GM13976 (cell line): ENCODE results near the gene SLC66A2.
A peak's percentile ranks its signal among the peaks of the same experiment; 100 is the strongest.
"Not testable (repeated sequence)": the region's sequence is repeated elsewhere in the genome, so short reads cannot be mapped to it uniquely, and the experiment has no call there.

ENCODE experiments used
- DNase-seq: peaks from one replicate; pipeline ENCODE4 v3.0.0; 2012; ENCODE audit warnings: low spot score
- in situ Hi-C: fragments of 300-500 bp; cut with MboI; formaldehyde crosslinking; loops from one replicate; pipeline ENCODE4 v1.12.0; 2022; ENCODE audit warnings: low sequenced_read_pairs, mixed read lengths, inconsistent platforms; ENCODE audit not compliant: unreplicated experiment
- TF ChIP-seq, protein P1 (sequence below): IDR thresholded peaks from 2 replicates; pipeline ENCODE4 v1.5.1; 2012; ENCODE audit warnings: borderline replicate concordance, mild to moderate bottlenecking; ENCODE audit not compliant: insufficient read depth; ENCODE audit errors: extremely low read depth, missing control alignments, control extremely low read depth

Gene SLC66A2

DNA sequence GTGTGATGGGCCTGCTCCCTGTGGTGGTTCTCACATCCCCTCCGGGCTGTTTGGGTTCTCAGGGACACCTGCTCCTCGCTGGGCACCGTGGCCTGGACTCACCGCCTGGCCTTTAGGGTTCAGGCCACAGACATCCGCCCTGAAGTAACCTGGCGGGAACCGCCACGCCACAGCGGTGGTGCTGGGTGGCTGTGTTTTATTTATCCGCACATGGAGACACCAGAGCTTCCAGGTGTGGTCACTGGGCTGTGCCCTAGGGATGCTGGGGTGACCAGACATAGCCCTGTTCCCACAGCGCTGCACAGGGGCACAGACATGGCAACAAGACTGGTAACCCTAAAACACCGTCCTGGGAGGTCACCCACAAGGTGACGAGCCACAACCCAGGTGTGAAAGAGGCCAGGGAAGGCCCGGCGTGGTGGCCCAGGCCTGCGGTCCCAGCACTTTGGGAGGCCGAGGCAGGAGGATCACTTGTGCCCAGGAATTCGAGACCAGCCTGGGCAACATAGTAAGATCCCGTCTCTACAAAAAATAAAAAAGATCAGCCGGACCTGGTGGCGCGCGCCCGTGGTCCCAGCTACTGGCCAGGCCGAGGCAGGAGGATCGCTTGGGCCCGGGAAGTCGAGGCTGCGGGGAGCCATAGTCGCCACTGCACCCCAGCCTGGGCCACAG, 12.3 kb upstream of the SLC66A2 start:
- DNase-seq = no peak
- TF ChIP-seq, protein P1, sequence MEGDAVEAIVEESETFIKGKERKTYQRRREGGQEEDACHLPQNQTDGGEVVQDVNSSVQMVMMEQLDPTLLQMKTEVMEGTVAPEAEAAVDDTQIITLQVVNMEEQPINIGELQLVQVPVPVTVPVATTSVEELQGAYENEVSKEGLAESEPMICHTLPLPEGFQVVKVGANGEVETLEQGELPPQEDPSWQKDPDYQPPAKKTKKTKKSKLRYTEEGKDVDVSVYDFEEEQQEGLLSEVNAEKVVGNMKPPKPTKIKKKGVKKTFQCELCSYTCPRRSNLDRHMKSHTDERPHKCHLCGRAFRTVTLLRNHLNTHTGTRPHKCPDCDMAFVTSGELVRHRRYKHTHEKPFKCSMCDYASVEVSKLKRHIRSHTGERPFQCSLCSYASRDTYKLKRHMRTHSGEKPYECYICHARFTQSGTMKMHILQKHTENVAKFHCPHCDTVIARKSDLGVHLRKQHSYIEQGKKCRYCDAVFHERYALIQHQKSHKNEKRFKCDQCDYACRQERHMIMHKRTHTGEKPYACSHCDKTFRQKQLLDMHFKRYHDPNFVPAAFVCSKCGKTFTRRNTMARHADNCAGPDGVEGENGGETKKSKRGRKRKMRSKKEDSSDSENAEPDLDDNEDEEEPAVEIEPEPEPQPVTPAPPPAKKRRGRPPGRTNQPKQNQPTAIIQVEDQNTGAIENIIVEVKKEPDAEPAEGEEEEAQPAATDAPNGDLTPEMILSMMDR = no peak
- in situ Hi-C loops = no loop called here

DNA sequence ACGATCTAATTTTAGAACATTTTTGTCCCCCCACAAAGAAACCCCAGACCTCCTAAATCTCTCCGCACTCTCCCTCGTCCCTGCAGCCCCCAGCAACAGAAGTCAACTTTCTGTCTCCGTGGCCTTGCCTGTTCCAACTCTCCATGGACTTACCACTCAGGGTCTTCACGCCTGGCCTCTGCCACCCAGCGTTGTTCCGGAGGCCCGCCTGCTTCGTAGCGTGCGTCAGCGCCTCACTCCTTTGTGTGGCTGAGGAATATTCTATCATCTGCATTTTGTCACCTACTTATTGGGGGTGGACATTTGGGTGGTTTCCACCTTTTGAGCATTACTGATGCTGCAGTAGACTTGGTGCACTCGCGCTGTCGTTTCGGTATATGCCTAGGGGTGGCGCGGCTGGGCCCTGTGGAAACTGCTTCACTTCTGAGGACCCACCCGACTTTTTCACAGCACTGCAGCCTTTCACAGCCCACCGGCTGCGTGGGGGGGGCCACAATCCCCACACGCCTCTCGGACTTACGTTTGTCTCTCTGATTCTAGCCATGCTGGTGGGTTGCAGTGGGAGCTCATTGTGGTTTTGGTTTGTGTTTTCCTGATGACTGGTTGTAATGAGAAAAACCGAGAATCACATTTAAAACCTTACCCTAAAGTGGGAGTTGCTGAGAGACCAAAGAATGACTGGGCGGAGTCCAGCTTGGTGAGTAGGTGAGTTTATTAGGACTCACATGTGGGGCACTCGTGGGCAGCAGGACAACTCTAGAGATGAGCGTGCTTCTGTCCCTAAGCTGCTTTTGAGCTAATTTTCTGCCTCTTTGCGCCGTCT, 11.6 kb upstream of the SLC66A2 start:
- TF ChIP-seq, protein P1 = peak; percentile 52
- DNase-seq = peak; percentile 82
- in situ Hi-C loops = no loop called here

DNA sequence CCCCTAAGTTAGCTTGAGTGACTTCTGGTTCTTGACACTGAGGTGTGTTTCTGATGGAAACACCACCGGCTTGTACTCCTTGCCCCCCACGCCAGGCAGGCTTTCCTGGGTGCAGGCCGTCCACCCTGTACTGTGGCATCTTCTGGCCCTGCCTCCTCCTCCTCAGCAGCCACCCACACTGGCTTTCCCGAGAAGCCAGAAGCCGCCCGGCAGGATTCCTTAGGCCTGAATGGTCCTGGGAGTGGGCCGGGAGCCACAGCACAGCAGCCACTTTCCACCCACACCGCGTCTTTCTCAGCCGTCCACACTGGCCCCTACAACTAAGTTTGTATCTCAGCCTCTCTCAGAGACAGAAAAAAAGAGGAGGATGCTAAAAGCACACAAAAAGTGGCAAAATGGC, 10.9 kb upstream of the SLC66A2 start:
- DNase-seq = no peak
- in situ Hi-C loops = no loop called here

DNA sequence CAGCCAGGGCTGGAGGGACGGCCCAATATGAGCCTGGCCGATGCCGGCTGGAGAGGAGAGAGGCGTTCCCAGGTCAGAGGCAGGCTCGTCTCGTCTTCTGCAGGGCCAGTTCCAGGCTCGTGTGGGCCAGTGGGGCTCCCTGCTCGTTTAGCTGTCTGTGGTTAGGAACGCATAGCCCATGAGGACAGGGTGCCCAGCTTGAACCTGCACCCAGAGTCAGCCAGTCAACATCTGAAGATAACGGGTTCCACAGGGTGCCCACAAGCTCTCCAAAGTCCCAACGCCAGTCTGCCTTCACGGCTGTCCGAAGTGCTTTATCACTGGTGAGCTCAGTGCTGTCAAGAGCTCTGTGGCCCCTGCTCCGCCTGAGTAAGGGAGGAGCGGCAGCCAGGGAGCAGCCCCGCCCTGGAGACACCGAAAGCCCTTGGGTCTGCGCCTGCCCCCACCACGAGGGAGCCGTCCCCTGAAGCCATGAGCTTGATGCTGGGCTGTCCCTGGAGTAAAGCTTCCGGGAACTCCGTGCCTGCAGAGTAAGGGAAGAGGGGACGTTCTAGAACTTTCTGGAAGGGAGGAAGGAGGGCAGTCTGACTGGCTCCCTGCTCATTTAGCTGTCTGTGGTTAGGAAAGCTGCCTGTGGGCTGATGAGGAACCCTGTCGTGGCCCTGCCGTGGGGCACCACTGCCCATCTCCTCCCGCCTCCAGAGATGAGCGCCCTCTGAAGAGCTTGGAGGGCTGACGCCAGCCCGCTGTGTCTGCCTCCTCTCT, 10.3 kb upstream of the SLC66A2 start:
- in situ Hi-C loops = no loop called here
- no peak for DNase-seq
- TF ChIP-seq, protein P1 = no peak

More for the DNA sequence above, 10.9 kb upstream of the SLC66A2 start:
- TF ChIP-seq, protein P1 = no peak

DNA sequence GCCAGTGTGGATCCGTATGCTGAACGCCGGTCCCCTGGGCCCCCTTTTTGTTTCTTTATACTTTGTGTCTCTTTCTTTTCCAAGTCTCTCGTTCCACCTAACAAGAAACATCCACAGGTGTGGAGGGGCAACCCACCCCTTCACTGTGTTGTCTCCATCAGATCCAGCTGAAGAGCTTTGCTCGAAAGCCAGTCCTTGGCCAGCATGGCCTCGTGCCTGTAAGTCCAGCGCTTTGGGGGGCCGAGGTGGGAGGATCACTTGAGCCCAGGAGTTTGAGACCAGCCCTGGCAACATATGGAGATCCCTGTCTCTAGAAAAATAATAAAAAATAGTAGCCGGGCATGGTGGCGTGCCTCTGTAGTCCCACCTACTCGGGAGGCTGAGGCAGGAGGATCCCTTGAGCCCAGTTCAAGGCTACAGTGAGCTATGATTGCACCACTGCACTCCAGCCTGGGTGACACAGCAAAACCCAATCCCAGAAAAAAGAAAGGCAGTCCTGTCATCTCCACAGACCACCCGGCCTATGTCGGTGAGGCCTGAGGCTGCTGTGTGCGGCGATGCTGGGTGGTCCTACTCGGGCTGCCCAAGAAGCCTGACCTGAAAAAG, 9.6 kb upstream of the SLC66A2 start:
- TF ChIP-seq, protein P1 = no peak
- DNase-seq = no peak
- in situ Hi-C loops = no loop called here

DNA sequence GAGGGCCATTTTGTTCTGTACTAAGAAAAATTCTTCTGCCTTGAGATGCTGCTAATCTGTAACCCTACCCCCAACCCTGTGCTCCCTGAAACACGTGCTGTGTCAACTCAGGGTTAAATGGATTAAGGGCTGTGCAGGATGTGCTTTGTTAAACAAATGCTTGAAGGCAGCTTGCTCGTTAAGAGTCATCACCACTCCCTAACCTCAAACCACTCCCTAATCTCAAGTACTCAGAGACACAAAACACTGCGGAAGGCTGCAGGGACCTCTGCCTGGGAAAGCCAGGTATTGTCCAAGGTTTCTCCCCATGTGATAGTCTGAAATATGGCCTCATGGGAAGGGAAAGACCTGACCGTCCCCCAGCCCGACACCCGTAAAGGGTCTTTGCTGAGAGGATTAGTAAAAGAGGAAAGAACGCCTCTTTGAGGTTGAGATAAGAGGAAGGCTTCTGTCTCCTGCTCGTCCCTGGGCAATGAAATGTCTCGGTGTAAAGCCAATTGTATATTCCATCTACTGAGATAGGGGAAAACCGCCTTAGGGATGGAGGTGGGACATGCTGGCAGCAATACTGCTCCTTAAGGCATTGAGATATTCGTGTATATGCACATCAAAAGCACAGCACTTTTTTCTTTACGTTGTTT, 8.8 kb upstream of the SLC66A2 start:
- in situ Hi-C loops = not testable (repeated sequence)

More for the DNA sequence above, 8.8 kb upstream of the SLC66A2 start:
- not testable (repeated sequence) for DNase-seq
